ENCODE results near the gene RNF31.
A peak's percentile ranks its signal among the peaks of the same experiment; 100 is the strongest.

Gene RNF31

DNA sequence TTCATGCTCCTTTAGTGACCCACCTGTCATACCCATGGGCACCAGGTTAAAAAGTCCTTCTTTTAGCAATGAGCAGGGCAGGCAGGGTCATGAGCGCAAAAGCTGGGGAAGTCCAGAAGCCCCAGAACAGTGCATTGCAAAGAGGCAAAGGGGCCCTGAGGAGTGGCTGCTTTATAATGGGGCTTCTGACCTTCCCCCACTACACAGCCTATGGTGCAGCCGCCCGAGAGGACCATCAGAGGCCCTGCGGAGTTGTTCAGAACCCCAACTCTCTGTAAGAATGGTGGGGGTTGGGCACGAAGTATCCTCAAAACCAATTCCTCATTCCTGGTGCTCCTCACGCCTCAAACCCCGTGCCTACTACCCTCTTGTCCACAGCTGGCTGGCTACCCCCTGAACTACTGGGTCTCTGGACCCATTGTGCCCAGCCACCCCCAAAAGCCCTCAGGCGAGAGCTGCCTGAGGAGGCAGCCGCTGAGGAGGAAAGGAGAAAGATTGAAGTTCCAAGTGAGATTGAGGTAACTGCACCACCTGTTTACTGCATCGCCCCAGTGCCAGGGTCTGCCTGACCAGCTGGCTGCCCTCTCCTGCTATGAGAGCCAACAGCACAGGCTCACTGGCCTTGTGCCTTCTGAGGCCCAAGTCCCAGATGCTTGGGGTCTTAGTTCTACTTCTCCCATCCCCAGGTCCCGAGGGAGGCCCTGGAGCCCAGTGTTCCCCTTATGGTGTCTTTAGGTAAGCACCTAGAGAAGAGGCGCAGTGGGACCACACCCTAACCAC lies 31.3 kb downstream of the RNF31 start:
- no peak for DNase-seq (ENCODE audit: low spot score)
- H3K27ac ChIP-seq = peak overlapping the region; percentile 60
- TF ChIP-seq, protein P1, sequence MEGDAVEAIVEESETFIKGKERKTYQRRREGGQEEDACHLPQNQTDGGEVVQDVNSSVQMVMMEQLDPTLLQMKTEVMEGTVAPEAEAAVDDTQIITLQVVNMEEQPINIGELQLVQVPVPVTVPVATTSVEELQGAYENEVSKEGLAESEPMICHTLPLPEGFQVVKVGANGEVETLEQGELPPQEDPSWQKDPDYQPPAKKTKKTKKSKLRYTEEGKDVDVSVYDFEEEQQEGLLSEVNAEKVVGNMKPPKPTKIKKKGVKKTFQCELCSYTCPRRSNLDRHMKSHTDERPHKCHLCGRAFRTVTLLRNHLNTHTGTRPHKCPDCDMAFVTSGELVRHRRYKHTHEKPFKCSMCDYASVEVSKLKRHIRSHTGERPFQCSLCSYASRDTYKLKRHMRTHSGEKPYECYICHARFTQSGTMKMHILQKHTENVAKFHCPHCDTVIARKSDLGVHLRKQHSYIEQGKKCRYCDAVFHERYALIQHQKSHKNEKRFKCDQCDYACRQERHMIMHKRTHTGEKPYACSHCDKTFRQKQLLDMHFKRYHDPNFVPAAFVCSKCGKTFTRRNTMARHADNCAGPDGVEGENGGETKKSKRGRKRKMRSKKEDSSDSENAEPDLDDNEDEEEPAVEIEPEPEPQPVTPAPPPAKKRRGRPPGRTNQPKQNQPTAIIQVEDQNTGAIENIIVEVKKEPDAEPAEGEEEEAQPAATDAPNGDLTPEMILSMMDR (conservative IDR thresholded peaks at IDR 0.05; ENCODE audit: low read depth) = no peak
- CTCF ChIA-PET = interaction anchor here (0.6 to 0.7 kb wide), 3 partner anchors 12 to 36 kb away, joined by 3 to 5 read pairs (median 3); partner anchors contain the start of gene IRF9
- POLR2A ChIA-PET (ENCODE audit: low non-redundant PET) = no interaction called here

DNA sequence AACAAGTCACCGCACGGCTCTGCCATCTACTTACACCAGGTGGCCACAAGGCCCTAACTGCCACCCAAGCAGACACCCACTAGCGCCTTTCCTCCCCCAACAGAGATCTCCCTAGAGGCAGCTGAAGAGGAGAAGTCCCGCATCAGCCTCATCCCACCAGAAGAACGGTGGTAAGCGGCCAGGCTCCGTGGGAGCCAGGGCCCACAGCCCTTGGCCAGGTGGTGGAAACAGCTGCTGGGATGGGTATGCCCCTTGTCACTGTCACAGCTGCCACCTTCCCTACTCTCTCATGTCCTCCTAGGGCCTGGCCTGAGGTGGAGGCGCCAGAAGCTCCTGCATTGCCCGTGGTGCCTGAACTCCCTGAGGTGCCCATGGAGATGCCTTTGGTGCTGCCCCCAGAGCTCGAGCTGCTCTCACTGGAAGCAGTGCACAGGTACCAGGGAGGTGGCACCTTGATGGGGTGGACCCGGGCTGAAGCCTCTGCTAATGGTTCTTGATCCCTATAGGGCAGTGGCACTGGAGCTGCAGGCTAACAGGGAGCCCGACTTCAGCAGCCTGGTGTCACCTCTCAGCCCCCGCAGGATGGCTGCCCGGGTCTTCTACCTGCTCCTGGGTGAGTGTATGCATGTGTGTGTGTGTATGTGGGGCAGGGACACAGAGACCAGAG lies 32.1 kb downstream of the RNF31 start:
- ChIA-PET CTCF (interaction anchor here (0.6 kb wide), 2 partner anchors 12 to 18 kb away, joined by 3 to 5 read pairs; partner anchors contain the start of gene IRF9), POLR2A (ENCODE audit: low non-redundant PET) (no interaction called here)
- TF ChIP-seq, protein P1 (conservative IDR thresholded peaks at IDR 0.05; ENCODE audit: low read depth) = no peak
- DNase-seq (ENCODE audit: low spot score) = no peak
- H3K27ac ChIP-seq = peak overlapping the region; percentile 60

DNA sequence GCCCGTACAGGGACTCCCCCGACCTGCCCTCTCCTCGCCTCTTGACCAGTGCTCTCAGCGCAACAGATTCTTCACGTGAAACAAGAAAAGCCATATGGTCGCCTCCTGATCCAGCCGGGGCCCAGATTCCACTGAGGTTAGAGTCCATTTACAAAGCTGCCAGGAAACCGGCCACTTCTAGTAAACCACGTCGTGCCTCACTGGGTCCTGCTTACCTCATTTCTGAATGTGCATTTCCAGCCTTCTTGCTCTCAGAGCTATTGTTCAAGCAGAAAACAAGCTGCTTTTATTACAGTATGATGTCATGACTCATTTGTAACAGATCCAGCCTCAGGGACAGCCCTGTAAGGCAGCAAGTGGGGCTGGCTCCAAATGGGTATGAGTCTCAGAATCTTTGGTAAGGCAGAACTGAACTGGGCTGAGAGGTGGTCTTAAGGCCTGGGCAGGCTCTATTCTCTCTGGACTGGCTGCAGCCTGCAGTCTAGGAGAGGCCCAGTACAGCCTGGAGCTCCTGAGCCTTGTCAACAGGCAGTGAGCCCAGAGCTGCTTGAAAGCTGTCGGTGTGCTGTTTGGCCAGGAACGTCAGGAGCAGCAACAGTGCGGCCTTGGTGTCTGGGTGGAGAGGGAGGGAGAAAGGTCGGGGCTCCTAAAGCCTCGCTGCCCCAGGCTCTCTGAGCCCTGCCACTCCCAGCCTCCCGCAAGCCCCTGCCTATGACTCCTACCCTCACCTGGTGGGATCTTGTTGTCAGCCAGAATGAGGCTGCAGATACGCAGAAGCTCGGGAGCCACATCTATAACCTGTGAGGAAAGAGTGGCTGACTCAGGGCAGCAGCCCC lies 32.9 kb downstream of the RNF31 start:
- TF ChIP-seq, protein P1 (conservative IDR thresholded peaks at IDR 0.05; ENCODE audit: low read depth) = no peak
- no peak for DNase-seq (ENCODE audit: low spot score)
- POLR2A ChIA-PET (ENCODE audit: low non-redundant PET) = no interaction called here
- H3K27ac ChIP-seq = peak overlapping the region; percentile 60
- CTCF ChIA-PET = interaction anchor here (0.7 to 1.0 kb wide), 3 partner anchors 9 to 919 kb away, joined by 3 to 5 read pairs (median 4); partner anchors contain the start of genes IPO4 and IRF9

DNA sequence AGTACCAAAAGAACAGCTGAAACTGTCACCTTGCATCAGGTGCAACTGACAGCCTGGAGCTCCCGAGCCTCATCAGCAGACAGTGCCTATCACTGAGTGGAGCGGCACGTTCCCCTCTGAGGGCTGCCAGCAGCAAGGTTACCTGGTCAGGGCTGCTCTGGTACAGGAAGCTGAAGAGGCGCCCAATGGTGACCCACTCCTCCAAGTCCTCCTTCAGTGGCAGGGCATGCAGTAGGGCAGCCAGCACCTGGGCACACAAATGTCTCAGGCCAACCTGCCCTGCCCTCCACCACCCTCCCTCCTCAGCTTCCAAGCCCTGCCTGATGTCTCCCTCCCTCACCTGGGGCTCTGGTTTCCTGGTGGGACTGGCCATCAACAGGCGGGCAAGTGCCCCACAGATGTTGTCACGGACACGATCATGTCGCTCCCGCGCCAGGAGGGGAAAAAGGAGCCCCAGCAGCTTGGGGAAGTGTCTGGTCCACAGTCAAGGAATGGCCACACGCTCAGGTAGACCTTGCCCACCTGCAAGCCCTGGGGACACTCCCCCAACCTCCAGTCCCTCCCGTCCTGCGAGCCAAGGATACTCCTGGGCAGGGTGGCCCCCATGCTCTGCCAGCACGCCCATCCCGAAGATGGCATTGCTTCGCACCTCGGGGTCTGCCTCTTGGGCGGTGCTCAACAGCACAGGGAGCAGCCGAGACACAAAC lies 34.2 kb downstream of the RNF31 start:
- ChIA-PET POLR2A (ENCODE audit: low non-redundant PET) (no interaction called here), CTCF (interaction anchor here (0.7 to 1.1 kb wide), 3 partner anchors 20 to 124 kb away, joined by 3 to 5 read pairs (median 3); partner anchors contain the start of gene IRF9)
- no peak for DNase-seq (ENCODE audit: low spot score)
- H3K27ac ChIP-seq = peak overlapping the region; percentile 9; the same call in 1 of the 2 replicates
- TF ChIP-seq, protein P1 (conservative IDR thresholded peaks at IDR 0.05; ENCODE audit: low read depth) = no peak

DNA sequence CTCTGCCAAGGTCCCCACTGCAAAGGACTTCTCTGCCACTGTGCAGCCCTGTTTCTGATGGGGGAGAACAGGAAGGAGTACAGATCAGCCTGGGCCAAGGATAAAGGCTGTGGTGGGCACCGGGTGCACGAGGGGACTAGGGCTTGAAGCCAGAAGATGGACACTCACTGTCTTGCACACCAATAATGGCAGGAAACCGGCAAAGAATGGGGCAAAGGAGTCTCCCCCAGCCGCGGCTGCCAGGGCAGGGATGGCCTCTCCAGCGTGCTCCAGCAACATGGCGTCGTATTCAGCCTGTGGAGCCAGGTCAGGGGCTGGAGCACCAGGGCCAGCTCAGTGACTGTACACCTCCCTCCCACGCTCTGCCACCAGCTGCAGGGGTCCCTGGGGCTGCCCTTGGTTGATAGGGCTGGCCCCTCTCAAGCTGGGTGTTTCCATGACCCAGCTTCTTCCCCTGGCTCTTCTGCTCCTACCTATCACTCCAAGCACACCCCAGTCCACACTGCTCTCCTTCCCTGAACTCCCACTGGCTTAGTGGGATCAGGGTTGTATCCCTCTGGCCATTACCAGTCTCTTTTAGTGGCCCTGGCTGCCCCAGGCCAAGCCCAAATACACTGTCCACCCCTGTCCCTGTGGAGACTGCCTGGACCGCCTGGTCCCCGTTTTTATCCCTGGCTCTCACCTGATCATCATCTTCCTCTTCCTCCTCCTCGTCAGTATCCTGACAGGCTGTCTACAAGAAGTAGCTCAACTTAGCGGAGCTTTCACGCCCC lies 35.0 kb downstream of the RNF31 start:
- TF ChIP-seq, protein P1 (conservative IDR thresholded peaks at IDR 0.05; ENCODE audit: low read depth) = no peak
- H3K27ac ChIP-seq = peak overlapping the region; percentile 9; the same call in 1 of the 2 replicates
- ChIA-PET CTCF (interaction anchor here (0.7 kb wide), 1 partner anchor 28 kb away, joined by 3 read pairs; no protein-coding TSS in a partner anchor), POLR2A (ENCODE audit: low non-redundant PET) (interaction anchor here (0.6 kb wide), 1 partner anchor 11 kb away, joined by 7 read pairs; no protein-coding TSS in a partner anchor)
- no peak for DNase-seq (ENCODE audit: low spot score)
